HepG2 (cell line): ENCODE measurements around the gene C20orf204. TPM values are rescaled to one million over a fixed set of nuclear protein-coding genes. Genes with fewer than 3 reads are reported as not detected.

Experiments used
- BRCA1 ChIP-seq: sonication (generic); formaldehyde crosslinking; IDR thresholded peaks from 2 replicates; pipeline ENCODE4 v1.4.0; 2020; ENCODE audit warnings: missing genetic modification reagents
- CC2D1A ChIP-seq: sonication (generic); formaldehyde crosslinking; IDR thresholded peaks from 2 replicates; pipeline ENCODE4 v1.8.1; 2023; ENCODE audit warnings: mild to moderate bottlenecking, missing genetic modification reagents
- CREB1 ChIP-seq, 2 experiments: fragments of 450-650 bp in 1 of 2; IDR thresholded peaks; 2 replicates each; pipeline ENCODE4 v1.6.1; 2016 to 2017; ENCODE audit warnings: control low read depth in 1 of 2, mild to moderate bottlenecking in 1 of 2, missing compliant biosample characterization in 1 of 2, missing genetic modification characterization in 1 of 2
- FOXK1 ChIP-seq: sonication (generic); formaldehyde crosslinking; IDR thresholded peaks from 2 replicates; pipeline ENCODE4 v1.4.0; 2020; ENCODE audit warnings: low read depth, missing genetic modification reagents, borderline replicate concordance
- HIC2 ChIP-seq: sonication (generic); formaldehyde crosslinking; IDR thresholded peaks from 2 replicates; pipeline ENCODE4 v1.9.0; 2022; ENCODE audit warnings: low read depth, missing genetic modification reagents
- NAIF1 ChIP-seq: sonication (generic); formaldehyde crosslinking; IDR thresholded peaks from 2 replicates; pipeline ENCODE4 v1.5.0; 2020; ENCODE audit warnings: mild to moderate bottlenecking, missing genetic modification reagents, borderline replicate concordance
- PAXIP1 ChIP-seq: sonication (generic); formaldehyde crosslinking; conservative IDR thresholded peaks from 2 replicates; pipeline ENCODE4 v1.4.0; 2020; ENCODE audit warnings: mild to moderate bottlenecking, missing genetic modification reagents, moderate library complexity
- SAFB2 ChIP-seq: sonication (generic); formaldehyde crosslinking; IDR thresholded peaks from 2 replicates; pipeline ENCODE4 v1.5.1; 2020; ENCODE audit warnings: missing genetic modification reagents, low read depth, mild to moderate bottlenecking, borderline replicate concordance
- SOX13 ChIP-seq, 3 experiments: fragments of 450-650 bp in 1 of 3; sonication (generic) in 1 of 3; formaldehyde crosslinking in 1 of 3; IDR thresholded peaks in 2 of 3; conservative IDR thresholded peaks in 1 of 3; 2 replicates each; pipeline versions ENCODE4 v1.5.0 to v1.6.1; 2016 to 2020; ENCODE audit warnings: antibody characterized with exemption in 1 of 3, mild to moderate bottlenecking in 1 of 3, missing compliant biosample characterization in 1 of 3, missing genetic modification reagents in 1 of 3, moderate library complexity in 1 of 3
- ZKSCAN1 ChIP-seq: fragments of 150-350 bp; IDR thresholded peaks from 2 replicates; pipeline ENCODE4 v1.6.1; 2014; ENCODE audit warnings: low read length
- ZNF577 ChIP-seq: sonication (generic); formaldehyde crosslinking; IDR thresholded peaks from 2 replicates; pipeline ENCODE4 v1.4.0; 2020; ENCODE audit warnings: mild to moderate bottlenecking, low read depth, missing genetic modification reagents, borderline replicate concordance
- ZNF83 ChIP-seq: sonication (generic); formaldehyde crosslinking; IDR thresholded peaks from 2 replicates; pipeline ENCODE4 v1.4.0; 2020; ENCODE audit warnings: missing genetic modification reagents, mild to moderate bottlenecking, borderline replicate concordance
- ZNF879 ChIP-seq: sonication (generic); formaldehyde crosslinking; IDR thresholded peaks from 2 replicates; pipeline ENCODE4 v1.8.1; 2023; ENCODE audit warnings: missing genetic modification reagents
- ZSCAN5A ChIP-seq: sonication (generic); formaldehyde crosslinking; IDR thresholded peaks from 2 replicates; pipeline ENCODE4 v1.8.0; 2022; ENCODE audit warnings: mild to moderate bottlenecking, missing genetic modification reagents, borderline replicate concordance
- polyA plus RNA-seq, 8 experiments: library from polyadenylated mRNA; depleted of rRNA in 3 of 8; stranded (reverse) in 7 of 8; unstranded in 1 of 8; fragments of >200 nt; fragmentation: Illumina TruSeq in 4 of 8; extraction: Trizol in 4 of 8; gene quantifications; 2 replicates each; pipeline versions ENCODE4 v1.2.1 to v1.2.3, GENCODE V29; 2011 to 2016; ENCODE audit warnings: low read depth in 4 of 8, missing spikeins in 1 of 8, mixed read lengths in 1 of 8; ENCODE audit not compliant: insufficient read depth in 1 of 8
- total RNA-seq, 5 experiments: library from RNA; depleted of rRNA; stranded (reverse); fragments of >200 nt; fragmentation: Illumina TruSeq; extraction: Trizol; gene quantifications; 2 replicates each; pipeline ENCODE4 v1.2.3, GENCODE V29; 2016; ENCODE audit warnings: low read depth in 1 of 5
- TF ChIP-seq, protein P1 (sequence below): sonication (generic); formaldehyde crosslinking; IDR thresholded peaks from 2 replicates; pipeline ENCODE4 v1.5.1; 2020; ENCODE audit warnings: mild to moderate bottlenecking, missing genetic modification reagents, borderline replicate concordance
- TF ChIP-seq, protein P2 (sequence below): sonication (generic); formaldehyde crosslinking; IDR thresholded peaks from 2 replicates; pipeline ENCODE4 v1.4.0; 2020; ENCODE audit warnings: mild to moderate bottlenecking, missing genetic modification reagents
- TF ChIP-seq, protein P3 (sequence below): sonication (generic); formaldehyde crosslinking; IDR thresholded peaks from 2 replicates; pipeline ENCODE4 v1.5.1; 2020; ENCODE audit warnings: missing genetic modification reagents, mild to moderate bottlenecking, borderline replicate concordance

C20orf204 gene
- total and polyA plus RNA-seq, 2 of the 13 experiments (the other 11 are each of a cell fraction or from before 2014, with no cell fraction given), result 22.1 to 80.0 TPM

GRCh38 chr20:64041040-64041780 lies 5.2 kb downstream of the C20orf204 start (continued):
- TF ChIP-seq, protein P1, sequence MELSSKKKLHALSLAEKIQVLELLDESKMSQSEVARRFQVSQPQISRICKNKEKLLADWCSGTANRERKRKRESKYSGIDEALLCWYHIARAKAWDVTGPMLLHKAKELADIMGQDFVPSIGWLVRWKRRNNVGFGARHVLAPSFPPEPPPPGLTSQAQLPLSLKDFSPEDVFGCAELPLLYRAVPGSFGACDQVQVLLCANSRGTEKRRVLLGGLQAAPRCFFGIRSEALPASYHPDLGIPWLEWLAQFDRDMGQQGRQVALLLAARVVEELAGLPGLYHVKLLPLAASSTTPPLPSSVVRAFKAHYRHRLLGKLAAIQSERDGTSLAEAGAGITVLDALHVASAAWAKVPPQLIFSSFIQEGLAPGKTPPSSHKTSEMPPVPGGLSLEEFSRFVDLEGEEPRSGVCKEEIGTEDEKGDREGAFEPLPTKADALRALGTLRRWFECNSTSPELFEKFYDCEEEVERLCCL (CRISPR knock-in tag), result no peak
- TF ChIP-seq SOX13 (IDR thresholded peaks at IDR 0.05) (0 out of 2 replicates have a peak, but pooled peaks have one; percentile 47), SOX13 (CRISPR knock-in tag; conservative IDR thresholded peaks at IDR 0.05 in 1 of 2, IDR thresholded peaks at IDR 0.05 in 1 of 2) (peak in 1 of 2 experiments; percentile 57; a peak in 1 of 4 replicates), ZNF879 (CRISPR knock-in tag) (no peak), ZNF83 (CRISPR knock-in tag) (peak; percentile 95), HIC2 (CRISPR knock-in tag) (peak; percentile 55; the same call in 1 of the 2 replicates), BRCA1 (CRISPR knock-in tag) (no peak), NAIF1 (CRISPR knock-in tag) (peak; percentile 56; the same call in 1 of the 2 replicates), PAXIP1 (CRISPR knock-in tag) (no peak), CC2D1A (peak; percentile 55; the same call in 1 of the 2 replicates), FOXK1 (CRISPR knock-in tag) (no peak), SAFB2 (no peak), ZKSCAN1 (no peak), CREB1 (IDR thresholded peaks at IDR 0.05) (no peak), CREB1 (CRISPR knock-in tag; IDR thresholded peaks at IDR 0.05) (no peak), ZNF577 (CRISPR knock-in tag) (no peak; the same call in 1 of the 2 replicates), ZSCAN5A (no peak; the same call in 1 of the 2 replicates)
- TF ChIP-seq, protein P2, sequence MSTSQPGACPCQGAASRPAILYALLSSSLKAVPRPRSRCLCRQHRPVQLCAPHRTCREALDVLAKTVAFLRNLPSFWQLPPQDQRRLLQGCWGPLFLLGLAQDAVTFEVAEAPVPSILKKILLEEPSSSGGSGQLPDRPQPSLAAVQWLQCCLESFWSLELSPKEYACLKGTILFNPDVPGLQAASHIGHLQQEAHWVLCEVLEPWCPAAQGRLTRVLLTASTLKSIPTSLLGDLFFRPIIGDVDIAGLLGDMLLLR (CRISPR knock-in tag), result no peak
- TF ChIP-seq, protein P3, sequence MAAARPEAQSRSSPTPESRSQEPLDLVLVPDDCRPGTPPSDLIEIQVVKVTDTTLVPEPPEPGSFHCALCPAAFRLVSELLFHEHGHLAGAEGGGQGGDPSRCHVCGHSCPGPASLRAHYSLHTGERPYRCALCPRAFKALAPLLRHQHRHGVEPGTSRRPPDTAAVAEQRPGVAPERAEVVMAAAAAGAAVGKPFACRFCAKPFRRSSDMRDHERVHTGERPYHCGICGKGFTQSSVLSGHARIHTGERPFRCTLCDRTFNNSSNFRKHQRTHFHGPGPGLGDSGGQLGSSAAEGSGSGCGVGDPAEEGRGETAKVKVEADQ (CRISPR knock-in tag), result no peak
